KOPT-K1 (cell line): Measurements from ENCODE around the gene CNTN4.
"Not testable (repeated sequence)": the region's sequence is repeated elsewhere in the genome, so short reads cannot be mapped to it uniquely, and the experiment has no call there.

Experiments used
- H3K27ac ChIP-seq: fragments of 200-600 bp; sonication (generic); 2 replicates; pipeline ENCODE4 v1.5.1; 2016; ENCODE audit warnings: antibody characterized with exemption, mild to moderate bottlenecking, low read depth, low read length; ENCODE audit not compliant: poor library complexity, severe bottlenecking
- H3K36me3 ChIP-seq: fragments of 200-600 bp; sonication (generic); 2 replicates; pipeline ENCODE4 v1.5.1; 2017; ENCODE audit warnings: antibody characterized with exemption, mild to moderate bottlenecking, low read length, moderate library complexity; ENCODE audit not compliant: insufficient read depth
- H3K9me3 ChIP-seq: fragments of 200-600 bp; sonication (generic); 2 replicates; pipeline ENCODE4 v1.5.1; 2017; ENCODE audit warnings: antibody characterized with exemption, low read length, mild to moderate bottlenecking; ENCODE audit not compliant: insufficient read depth, poor library complexity, severe bottlenecking

Gene CNTN4

GRCh38 chr3:2910997-2911396, 812.3 kb downstream of the CNTN4 start:
- Histone ChIP-seq H3K27ac (no peak overlapping the region), H3K9me3 (no peaks in the 10 kb centered on the region), H3K36me3 (no peaks in the 10 kb centered on the region)

GRCh38 chr3:2915826-2916225, 817.2 kb downstream of the CNTN4 start:
- no peak overlapping the region for H3K27ac ChIP-seq
- H3K36me3 ChIP-seq: no peaks in the 10 kb centered on the region
- no peaks in the 10 kb centered on the region for H3K9me3 ChIP-seq

DNA sequence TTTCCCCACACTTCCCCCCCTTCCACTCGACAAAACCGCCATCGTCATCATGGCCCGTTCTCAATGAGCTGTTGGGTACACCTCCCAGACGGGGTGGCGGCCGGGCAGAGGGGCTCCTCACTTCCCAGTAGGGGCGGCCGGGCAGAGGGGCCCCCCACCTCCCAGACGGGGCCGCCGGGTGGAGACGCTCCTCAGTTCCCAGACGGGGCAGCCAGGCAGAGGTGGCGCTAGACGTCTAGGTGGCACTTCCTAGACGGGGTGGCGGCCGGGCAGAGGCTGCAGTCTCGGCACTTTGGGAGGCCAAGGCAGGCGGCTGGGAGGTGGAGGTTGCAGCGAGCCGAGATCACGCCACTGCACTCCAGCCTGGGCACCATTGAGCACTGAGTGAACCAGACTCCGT, 818.0 kb downstream of the CNTN4 start:
- H3K36me3 ChIP-seq, H3K27ac ChIP-seq, H3K9me3 ChIP-seq: not testable (repeated sequence)

GRCh38 chr3:2920103-2920502, 821.4 kb downstream of the CNTN4 start:
- Histone ChIP-seq H3K36me3 (no peaks in the 10 kb centered on the region), H3K27ac (no peak overlapping the region), H3K9me3 (no peaks in the 10 kb centered on the region)

GRCh38 chr3:2921452-2921851, 822.8 kb downstream of the CNTN4 start:
- H3K27ac ChIP-seq: no peak overlapping the region
- H3K36me3 ChIP-seq: no peaks in the 10 kb centered on the region

DNA sequence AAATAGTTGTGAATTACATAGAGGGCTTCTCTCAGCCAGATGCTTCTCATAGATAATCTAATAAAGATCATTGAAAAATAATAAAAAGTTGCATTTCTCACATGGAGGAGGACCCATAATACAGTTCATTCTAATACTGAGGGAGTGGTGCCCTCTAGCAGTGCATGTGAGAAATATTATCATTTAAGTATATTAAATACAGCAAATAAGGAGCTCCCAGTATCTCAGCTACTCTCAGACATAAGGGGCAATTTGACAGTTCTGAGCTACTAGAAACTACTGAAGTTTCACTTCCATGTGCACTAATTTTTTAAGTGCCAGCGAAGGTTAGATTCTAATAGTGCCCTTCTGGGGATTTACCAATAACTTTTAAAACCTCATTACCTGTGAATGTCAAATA, 823.2 kb downstream of the CNTN4 start:
- no peak overlapping the region for H3K27ac ChIP-seq
- H3K36me3 ChIP-seq: no peaks in the 10 kb centered on the region
- H3K9me3 ChIP-seq: no peaks in the 10 kb centered on the region

More at GRCh38 chr3:2921452-2921851, 822.8 kb downstream of the CNTN4 start:
- no peaks in the 10 kb centered on the region for H3K9me3 ChIP-seq

DNA sequence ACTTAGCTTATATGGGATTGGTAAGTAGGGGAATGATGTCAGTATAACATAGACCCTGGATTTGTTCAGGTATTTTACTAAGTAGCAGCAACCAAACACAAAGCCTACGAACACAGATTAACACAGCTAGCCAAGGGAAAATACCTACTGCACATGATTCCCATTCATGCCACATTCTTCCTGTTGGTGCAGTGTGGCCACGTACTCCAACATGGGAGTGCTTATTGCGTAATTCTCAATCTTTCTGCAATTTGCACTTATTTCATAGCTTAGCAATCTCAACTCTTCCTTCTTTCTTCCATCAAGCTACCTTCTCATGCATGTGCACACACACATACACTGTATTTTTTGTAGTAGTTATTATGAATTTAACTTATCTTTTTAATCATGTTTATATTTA, 824.7 kb downstream of the CNTN4 start:
- Histone ChIP-seq H3K36me3 (no peaks in the 10 kb centered on the region), H3K9me3 (no peaks in the 10 kb centered on the region), H3K27ac (no peak overlapping the region)

- Histone ChIP-seq H3K9me3 (no peaks in the 10 kb centered on the region), H3K36me3 (no peaks in the 10 kb centered on the region), H3K27ac (no peak overlapping the region)
Observed at GRCh38 chr3:2927259-2927658, 828.6 kb downstream of the CNTN4 start.

- Histone ChIP-seq H3K27ac (no peak overlapping the region), H3K9me3 (no peaks in the 10 kb centered on the region), H3K36me3 (no peaks in the 10 kb centered on the region)
Observed at GRCh38 chr3:2929574-2929973, 830.9 kb downstream of the CNTN4 start.

GRCh38 chr3:2931265-2931664, 832.6 kb downstream of the CNTN4 start:
- no peaks in the 10 kb centered on the region for H3K36me3 ChIP-seq
- no peak overlapping the region for H3K27ac ChIP-seq
- H3K9me3 ChIP-seq: no peaks in the 10 kb centered on the region

DNA sequence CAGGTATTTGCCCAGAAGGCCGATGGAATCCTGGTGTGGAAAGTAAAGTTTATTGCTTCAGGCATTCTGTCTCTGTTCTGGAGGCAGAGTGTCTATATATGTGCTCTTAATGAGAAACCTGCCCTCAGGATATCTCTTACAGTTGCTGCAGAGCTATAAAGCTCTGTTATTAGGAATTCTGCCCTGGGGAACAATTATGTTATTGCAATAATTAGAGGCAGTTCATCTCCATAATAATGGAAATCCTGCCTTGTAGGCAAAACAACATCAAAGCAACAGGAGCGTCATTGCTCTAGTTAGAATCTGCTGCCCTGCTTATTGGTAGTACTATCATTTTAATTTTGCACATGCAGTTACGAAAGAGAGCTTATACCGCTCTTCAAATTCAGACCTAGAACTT, 835.9 kb downstream of the CNTN4 start:
- H3K9me3 ChIP-seq: no peaks in the 10 kb centered on the region
- no peak overlapping the region for H3K27ac ChIP-seq
- no peaks in the 10 kb centered on the region for H3K36me3 ChIP-seq

DNA sequence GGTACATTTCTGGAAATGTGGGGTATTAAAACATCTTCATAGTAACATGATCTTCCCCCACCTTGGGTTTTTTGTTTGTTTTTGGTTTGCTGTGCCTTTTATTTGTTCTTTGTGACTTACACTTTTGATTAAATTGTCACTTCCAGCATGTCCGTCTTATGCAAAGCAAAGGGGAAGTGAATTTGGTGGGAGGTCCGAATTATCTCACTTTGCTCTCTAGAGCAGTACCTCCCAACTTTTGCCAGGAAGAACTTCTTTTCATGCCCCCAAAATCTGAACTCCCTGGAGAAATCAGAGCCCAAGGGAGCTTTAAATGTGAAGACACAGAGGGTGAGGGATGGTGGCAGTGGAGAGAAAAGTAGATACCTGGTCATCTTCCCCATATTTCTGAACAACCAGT, 838.4 kb downstream of the CNTN4 start:
- no peak overlapping the region for H3K27ac ChIP-seq
- no peaks in the 10 kb centered on the region for H3K9me3 ChIP-seq
- no peaks in the 10 kb centered on the region for H3K36me3 ChIP-seq

- H3K36me3 ChIP-seq: no peaks in the 10 kb centered on the region
- H3K27ac ChIP-seq: no peak overlapping the region
- H3K9me3 ChIP-seq: no peaks in the 10 kb centered on the region
Observed at GRCh38 chr3:2937592-2937991, 838.9 kb downstream of the CNTN4 start.

GRCh38 chr3:2938711-2939110, 840.0 kb downstream of the CNTN4 start:
- Histone ChIP-seq H3K27ac (no peak overlapping the region), H3K36me3 (no peaks in the 10 kb centered on the region), H3K9me3 (no peaks in the 10 kb centered on the region)

GRCh38 chr3:2940062-2940461, 841.4 kb downstream of the CNTN4 start:
- Histone ChIP-seq H3K27ac (no peak overlapping the region), H3K36me3 (no peaks in the 10 kb centered on the region), H3K9me3 (no peaks in the 10 kb centered on the region)

DNA sequence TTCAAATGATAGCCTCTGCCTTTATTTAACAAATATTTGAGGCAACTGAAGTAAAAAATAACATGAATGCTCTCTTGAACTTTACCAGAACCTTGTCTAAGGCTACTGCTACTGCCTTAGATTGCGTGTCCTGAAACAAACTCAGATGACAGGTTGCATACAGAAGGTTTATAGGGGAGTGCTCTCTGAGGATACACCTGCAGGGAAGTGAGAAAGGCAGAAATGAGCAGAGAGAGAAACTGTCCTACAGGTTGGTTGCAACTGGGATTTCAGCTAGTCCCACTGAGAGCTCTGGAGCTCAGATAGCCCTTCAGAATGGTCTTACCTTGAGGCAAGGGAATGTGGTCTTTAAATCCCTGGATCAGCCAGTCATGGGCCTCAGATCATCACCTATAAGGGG, 846.0 kb downstream of the CNTN4 start:
- Histone ChIP-seq H3K36me3 (no peaks in the 10 kb centered on the region), H3K27ac (no peak overlapping the region), H3K9me3 (no peaks in the 10 kb centered on the region)

GRCh38 chr3:2945121-2945520, 846.5 kb downstream of the CNTN4 start:
- Histone ChIP-seq H3K36me3 (no peaks in the 10 kb centered on the region), H3K27ac (no peak overlapping the region)

More at GRCh38 chr3:2945121-2945520, 846.5 kb downstream of the CNTN4 start:
- H3K9me3 ChIP-seq: no peaks in the 10 kb centered on the region
